Smooth muscle cell of bladder (primary cell): ENCODE results near the gene SEMA3G. TPM values are rescaled to one million over a fixed set of nuclear protein-coding genes. Genes with fewer than 3 reads are reported as not detected.

Source experiments
- total RNA-seq: library from RNA; depleted of rRNA; stranded (reverse); fragments of >200 nt; gene quantifications from 2 replicates; pipeline ENCODE4 v1.2.3, GENCODE V29; 2014

SEMA3G gene
- under 0.01 TPM in 2 replicates for total RNA-seq

GRCh38 chr3:52444860-52445793, at the start of gene SEMA3G:
Gene SEMA3G (minus strand): TSS chr3:52445103. CDS start chr3:52445027, 76 bp downstream.

GRCh38 chr3:52455283-52456168, 10.6 kb upstream of the SEMA3G start, which contains the start of gene NISCH:
Gene NISCH (plus strand): TSS chr3:52455604. CDS start chr3:52455642, 38 bp downstream.

GRCh38 chr3:52453496-52454249, 8.8 kb upstream of the SEMA3G start, which contains the start of gene TNNC1:
Gene TNNC1 (minus strand): TSS chr3:52454041. CDS start chr3:52454015, 26 bp downstream.

Other genes with a start within 250 kb of the SEMA3G start
- gene ALAS1, start 246.9 kb downstream of the SEMA3G start, total RNA-seq = 38.2 and 44.9 TPM in 2 replicates
- gene TLR9, start 219.5 kb downstream of the SEMA3G start, total RNA-seq = under 0.01 TPM in 1 of 2 replicates, not detected in the other
- 62.7 and 92.0 TPM in 2 replicates for gene TWF2, start 205.9 kb downstream of the SEMA3G start, total RNA-seq
- 21.0 and 26.8 TPM in 2 replicates for gene PPM1M, start 199.3 kb downstream of the SEMA3G start, total RNA-seq
- 53.8 and 66.6 TPM in 2 replicates for gene WDR82, start 166.5 kb downstream of the SEMA3G start, total RNA-seq
- 4.3 and 9.4 TPM in 2 replicates for gene GLYCTK, start 157.3 kb downstream of the SEMA3G start, total RNA-seq
- gene DNAH1, start 128.8 kb downstream of the SEMA3G start, total RNA-seq = 1.7 and 2.6 TPM in 2 replicates
- gene BAP1, start 35.1 kb downstream of the SEMA3G start, total RNA-seq = 54.3 and 66.2 TPM in 2 replicates
- gene PHF7, start 34.4 kb downstream of the SEMA3G start, total RNA-seq = 3.0 and 3.6 TPM in 2 replicates
- 1.00 and 1.8 TPM in 2 replicates for gene TNNC1, start 8.9 kb upstream of the SEMA3G start, total RNA-seq
- 53.8 and 76.9 TPM in 2 replicates for gene NISCH, start 10.5 kb upstream of the SEMA3G start, total RNA-seq
- 0.57 and 4.5 TPM in 2 replicates for gene STAB1, start 50.2 kb upstream of the SEMA3G start, total RNA-seq
- gene NT5DC2, start 88.8 kb upstream of the SEMA3G start, total RNA-seq = 25.6 and 30.9 TPM in 2 replicates
- 5.4 and 11.8 TPM in 2 replicates for gene UQCC5, start 91.5 kb upstream of the SEMA3G start, total RNA-seq
- gene PBRM1, start 240.8 kb upstream of the SEMA3G start, total RNA-seq = 45.1 and 56.7 TPM in 2 replicates
- gene GNL3, start 240.9 kb upstream of the SEMA3G start, total RNA-seq = 95.0 and 122 TPM in 2 replicates